Measurements from ENCODE around the gene ZSWIM3.
"Not testable (repeated sequence)": the region's sequence is repeated elsewhere in the genome, so short reads cannot be mapped to it uniquely, and the experiment has no call there.

Gene ZSWIM3

DNA sequence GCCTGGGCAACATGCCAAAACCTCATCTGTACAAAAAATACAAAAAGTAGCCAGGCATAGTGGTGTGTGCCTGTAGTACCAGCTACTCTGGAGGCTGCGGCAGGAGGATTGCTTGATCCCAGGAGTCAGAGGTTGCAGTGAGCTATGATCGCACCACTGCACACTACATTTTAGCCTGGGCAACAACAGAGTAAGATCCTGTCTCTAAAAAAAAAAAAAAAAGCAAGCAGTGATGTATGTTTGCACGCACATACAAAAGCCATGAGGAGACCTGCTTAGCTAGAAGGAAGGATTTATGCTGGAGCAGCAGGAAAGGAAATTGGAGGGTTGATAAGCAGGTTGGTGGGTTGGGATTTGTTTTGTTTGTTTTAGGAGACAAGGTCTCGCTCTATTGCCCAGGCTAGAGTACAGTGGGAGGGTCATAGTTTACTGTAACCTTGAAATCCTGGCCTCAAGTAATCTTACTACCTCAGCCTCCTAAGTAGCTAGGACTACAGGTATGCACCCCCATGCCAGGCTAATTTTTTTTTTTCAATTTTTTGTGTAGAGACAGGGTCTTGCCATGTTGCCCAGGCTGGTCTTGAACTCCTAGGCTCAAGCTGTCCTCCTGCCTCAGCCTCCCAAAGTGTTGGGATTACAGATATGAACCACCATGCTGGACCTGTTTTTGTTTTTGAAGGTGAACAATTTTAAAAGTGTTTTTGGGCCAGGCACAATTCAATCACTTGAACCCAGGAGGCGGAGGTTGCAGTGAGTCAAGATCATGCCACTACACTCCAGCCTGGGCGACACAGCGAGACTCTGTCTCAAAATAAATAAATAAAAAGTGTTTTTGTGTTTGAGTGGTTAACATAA, 4.0 kb downstream of the ZSWIM3 start:
- DNase-seq, result peak; percentile 44

GRCh38 chr20:45863543-45864470, 6.4 kb downstream of the ZSWIM3 start:
- peak; percentile 6 for DNase-seq

DNA sequence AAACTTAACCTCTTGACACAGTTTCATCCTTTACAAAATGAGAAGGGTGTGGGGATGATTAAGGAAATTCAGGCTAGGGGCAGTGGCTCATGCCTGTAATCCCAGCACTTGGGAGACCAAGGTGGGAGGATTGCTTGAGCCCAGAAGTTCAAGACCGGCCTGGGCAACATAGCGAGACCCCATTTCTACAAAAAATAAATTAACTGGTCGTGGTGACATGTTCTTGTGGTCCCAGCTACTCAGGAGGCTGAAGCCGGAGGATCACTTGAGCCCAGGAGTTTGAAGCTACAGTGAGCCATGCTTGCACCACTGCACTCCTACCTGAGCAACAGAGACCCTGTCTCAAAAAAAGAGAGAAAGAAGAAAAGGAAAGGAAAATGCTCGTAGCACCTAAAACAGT, 9.0 kb downstream of the ZSWIM3 start:
- no peak for DNase-seq

DNA sequence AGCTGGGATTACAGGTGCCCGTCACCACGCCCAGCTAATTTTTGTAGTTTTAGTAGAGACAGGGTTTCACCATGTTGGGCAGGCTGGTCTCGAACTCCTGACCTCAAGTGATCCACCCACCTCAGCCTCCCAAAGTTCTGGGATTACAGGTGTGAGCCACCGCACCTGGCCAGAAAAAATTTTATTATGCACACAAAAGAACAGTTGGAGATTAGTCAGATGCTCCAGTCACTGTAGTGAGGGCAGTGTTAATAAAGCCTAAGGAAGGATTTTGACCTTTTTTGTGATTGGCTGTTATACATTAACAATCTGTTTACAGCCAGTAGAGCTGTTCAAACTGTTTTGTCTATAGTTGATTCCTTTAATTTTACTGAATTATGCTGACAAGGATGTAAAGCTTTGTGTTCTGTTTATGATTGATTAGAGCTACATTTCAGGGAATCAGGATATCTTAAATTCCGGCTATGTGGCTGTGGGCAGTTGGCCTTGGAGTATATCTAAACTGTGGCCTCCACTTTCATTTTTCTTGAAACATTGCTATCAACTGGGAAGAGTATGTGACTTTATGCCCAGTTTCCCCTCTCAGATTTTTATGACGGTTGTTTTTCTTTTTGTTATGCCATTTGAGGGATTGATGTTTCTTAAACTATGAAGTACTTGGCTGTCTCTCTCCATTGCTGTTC, 9.9 kb downstream of the ZSWIM3 start:
- DNase-seq, result no peak

- no peak for DNase-seq
Measured at GRCh38 chr20:45867819-45868176, 10.4 kb downstream of the ZSWIM3 start.

DNA sequence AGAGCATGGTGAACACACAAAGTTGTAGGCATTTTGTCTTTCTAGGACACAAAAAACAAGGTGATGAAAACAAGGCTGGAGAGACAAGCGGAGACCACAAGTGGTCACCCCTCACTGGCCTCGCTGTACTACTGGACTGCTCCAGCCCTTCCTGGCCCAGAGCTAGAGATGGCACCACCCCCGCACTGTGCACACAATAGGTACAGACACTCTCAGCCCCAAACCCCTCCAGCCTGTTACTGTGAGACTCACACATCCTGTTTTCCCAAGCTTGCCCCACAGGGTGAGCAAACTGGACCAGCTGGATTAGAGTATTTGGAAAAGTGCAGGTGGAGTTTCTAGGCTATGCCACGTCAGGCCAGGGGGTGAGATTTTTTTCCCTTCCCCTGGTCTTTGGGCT, 15.2 kb downstream of the ZSWIM3 start:
- peak; percentile 7 for DNase-seq

- no peak for DNase-seq
Measured at GRCh38 chr20:45873409-45874103, 16.1 kb downstream of the ZSWIM3 start.

DNA sequence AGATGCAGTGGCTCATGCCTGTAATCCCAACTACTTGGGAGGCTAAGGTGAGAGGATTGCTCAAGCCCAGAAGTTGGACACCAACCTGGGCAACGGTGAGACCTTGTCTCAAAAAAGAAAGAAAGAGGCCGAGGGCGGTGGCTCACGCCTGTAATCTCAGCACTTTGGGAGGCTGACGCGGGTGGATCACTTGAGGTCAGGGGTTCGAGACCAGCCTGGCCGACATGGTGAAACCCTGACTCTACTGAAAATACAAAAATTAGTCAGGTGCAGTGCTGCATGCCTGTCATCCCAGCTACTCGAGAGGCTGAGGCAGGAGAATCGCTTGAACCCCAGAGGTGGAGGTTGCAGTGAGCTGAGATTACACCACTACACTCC, 16.7 kb downstream of the ZSWIM3 start:
- DNase-seq, result not testable (repeated sequence)

DNA sequence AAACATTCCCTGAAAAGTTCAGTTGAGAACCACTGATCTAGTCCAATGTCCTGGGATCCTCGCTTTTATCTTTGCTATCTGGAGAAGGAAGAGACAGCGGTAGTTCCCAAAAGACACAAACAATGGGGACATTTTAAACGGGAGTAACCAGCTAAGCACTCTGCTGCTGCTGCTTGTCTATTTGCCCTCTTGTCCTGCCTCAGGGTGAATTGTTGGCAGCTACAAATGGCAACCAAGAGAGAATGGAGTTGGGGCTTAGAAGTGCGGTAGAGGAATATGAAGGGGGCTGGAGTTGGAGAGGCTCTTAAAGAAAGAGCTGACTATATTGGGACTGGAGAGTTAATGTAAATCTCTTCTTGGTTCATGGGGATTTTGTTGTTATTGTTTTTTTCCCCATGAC, 17.2 kb downstream of the ZSWIM3 start:
- no peak for DNase-seq

DNA sequence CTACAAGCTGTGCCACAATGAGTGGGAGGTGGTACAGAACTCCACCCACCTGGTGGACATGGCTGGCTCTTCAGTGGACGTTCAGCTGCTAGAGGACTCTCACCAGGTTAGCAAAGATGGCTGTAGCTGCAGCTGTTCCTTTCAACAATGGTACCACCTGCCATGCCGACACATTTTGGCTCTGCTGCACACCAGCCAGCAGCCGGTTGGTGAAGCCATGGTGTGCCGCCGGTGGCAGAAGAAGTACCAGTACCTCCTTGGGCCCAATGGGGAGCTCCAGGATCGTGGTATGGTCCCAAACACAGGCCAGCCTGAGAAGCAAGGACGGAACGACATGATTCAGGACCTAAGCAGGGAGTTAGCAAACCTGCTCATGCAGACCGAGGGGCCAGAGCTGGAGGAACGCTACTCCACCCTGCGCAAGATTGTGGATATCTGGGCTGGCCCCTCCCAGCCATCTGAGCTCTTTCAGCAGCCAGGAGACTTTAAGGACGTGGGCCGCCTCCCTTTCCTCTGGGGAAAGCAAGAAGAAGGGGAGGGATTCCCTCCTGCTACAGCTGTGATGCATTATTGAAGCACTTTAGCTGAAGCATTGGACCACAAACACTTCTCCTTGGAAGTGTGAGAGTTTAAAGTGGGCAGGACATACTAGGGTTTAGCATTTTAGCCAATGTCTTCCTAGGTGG, 20.8 kb downstream of the ZSWIM3 start:
- no peak for DNase-seq

- peak; percentile 91 for DNase-seq
Measured at GRCh38 chr20:45880988-45881788, 23.8 kb downstream of the ZSWIM3 start, which contains the start of gene ZSWIM1. Gene ZSWIM1, plus strand, starts transcription at chr20:45881227. Its CDS starts 1,366 bp downstream, at chr20:45882593.

DNA sequence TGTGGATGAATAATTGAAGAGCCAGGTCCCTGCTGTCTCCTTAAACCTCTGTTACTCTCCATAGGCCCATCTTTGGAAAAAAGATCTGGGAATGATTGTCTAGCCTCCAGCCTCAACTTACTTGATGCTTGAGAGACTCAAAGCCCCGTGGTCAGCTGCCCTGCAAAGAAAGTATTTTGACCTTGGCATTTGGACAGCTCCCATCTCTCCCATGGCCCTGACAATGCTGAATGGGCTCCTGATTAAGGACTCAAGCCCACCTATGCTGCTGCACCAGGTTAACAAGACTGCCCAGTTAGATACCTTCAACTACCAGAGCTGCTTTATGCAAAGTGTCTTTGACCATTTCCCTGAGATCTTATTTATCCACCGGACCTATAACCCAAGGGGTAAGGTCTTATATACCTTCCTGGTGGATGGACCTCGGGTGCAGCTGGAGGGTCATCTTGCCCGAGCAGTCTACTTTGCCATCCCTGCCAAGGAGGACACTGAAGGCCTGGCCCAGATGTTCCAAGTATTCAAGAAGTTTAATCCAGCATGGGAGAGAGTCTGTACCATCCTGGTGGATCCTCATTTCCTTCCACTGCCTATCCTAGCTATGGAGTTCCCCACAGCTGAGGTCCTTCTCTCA, 25.2 kb downstream of the ZSWIM3 start:
- no peak for DNase-seq

DNA sequence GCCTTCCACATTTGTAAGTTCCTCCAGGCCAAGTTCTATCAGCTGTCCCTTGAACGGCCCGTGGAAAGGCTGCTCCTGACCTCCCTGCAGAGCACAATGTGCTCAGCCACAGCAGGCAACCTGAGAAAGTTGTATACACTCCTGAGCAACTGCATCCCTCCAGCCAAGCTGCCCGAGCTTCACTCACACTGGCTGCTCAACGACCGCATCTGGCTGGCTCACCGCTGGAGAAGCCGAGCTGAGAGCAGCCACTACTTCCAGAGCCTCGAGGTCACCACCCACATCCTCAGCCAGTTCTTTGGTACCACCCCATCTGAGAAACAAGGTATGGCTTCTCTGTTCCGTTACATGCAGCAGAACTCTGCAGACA, 25.7 kb downstream of the ZSWIM3 start:
- no peak for DNase-seq

DNA sequence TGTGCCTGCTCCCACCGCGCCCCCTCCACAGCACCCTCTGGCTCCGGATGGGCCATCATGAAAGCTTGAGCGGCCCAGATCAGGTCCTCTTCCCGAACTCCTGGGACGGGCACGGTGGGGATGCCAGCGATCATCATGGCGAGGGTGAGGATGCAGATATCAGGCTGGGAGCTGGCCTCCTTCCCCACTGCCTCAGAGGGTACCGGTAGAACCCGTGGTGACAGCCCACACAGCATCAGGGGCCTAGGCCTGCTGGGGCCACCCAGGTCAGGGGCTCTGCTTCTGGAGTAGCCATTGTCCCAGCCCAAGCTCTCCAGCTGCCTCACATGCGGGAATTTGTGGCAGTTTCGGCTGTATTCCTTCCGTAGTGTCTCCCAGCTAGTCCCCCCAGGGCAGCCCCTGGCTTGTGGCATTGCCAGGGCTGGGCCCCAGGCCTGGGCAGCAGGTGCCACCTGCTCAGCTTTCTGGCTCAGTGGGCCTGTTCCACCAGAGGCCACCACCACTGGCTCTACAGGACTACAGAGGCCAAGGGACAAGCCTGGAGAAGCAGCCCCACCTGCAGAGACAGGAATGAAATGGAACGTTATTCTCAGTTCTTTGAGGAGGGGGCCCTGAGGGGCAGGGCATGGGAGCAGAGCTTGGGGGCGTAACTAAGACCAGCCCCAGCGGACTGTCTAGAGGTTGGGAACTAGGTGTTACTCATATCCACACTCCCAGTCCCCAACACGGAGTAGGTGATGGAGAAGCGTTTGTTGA, 29.4 kb downstream of the ZSWIM3 start:
- no peak for DNase-seq

DNA sequence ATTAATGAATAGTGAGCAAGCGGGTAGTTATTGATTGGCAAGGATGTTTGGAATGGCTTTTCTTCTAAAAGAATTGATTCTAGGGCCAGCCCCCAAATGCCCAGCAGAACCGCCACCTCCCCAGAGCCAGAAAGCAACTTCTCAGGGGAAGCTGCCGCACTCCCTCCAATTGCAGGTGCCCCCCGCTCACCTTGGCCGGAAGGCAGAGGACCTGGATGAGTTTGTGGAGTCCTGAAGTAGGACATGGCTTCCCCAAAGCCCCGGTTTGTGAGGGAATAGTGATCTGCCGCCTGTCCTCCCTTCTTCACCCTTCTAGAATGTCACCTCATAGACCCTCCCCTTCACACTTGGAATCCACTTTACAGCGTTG, 29.9 kb downstream of the ZSWIM3 start, which contains the start of gene SPATA25:
SPATA25 (minus strand) TSS at position 277 of the 370 bp plus-strand sequence; CDS start at position 245, 32 bp downstream.
- no peak for DNase-seq

GRCh38 chr20:45888681-45889080, 31.3 kb downstream of the ZSWIM3 start:
- DNase-seq, result no peak

DNA sequence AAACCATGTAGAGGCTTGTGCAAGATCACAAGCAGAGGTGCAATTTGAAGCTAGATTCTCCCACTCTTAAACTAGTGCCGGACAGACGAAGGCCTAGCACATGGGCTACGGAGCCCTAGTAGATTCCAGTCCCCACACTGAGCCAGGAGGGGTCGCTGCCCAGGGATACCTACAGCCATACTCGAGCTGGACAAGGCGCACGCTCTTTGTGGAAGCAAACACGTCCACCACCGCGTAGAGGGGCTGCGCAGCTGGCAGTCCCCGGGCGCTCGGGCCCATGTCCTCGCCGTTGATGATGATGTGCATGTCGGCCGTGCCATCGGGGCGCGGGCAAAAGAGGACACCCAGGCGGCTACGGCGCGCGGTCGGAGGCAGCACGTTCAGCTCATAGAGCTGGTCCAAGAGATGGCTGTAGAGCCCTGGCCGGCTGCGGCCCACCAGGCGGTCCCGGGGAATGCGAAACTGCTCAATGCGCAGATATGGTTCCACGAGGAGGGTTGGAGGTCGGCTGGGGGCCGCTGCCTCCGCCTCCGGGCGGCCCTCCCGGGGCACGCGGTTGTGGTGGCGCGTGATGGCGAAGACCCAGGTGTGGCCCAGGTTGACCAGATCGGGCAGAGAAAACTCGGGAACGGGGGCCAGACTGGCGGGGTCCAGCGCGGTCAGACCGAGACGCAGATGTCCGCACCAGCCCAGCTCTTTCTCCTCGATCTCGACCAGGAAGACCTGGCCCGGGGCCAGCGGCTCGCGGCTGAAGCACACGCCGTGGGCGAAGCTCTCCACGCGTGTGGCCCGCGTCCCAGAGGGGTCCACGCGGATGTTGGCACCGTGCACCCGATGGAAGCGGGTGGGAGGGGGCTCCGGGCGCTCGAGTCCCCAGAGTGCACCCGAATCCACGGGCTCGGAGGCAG, 32.9 kb downstream of the ZSWIM3 start:
- DNase-seq, result peak; percentile 46
